Adrenal gland (tissue), 12 donors: ENCODE data around the gene CUEDC1. TPM values are rescaled to one million over a fixed set of nuclear protein-coding genes. Genes with fewer than 3 reads are reported as not detected.

Source experiments
- DNase-seq, 7 donors: peaks; one replicate each; pipeline ENCODE4 v3.0.0-alpha.2; 2019 to 2020
- H3K27ac ChIP-seq, 5 donors: fragments of 200-600 bp; sonication (generic) in 4 of 5; 1 replicate in 3 of 5; 2 replicates in 2 of 5; pipeline versions ENCODE4 v1.5.1 to v1.8.0; 2016 to 2020; ENCODE audit warnings: mild to moderate bottlenecking in 1 of 5
- H3K27me3 ChIP-seq: fragments of 200-600 bp; 2 replicates; pipeline ENCODE4 v1.8.0; 2021
- H3K36me3 ChIP-seq, 2 donors: fragments of 200-600 bp; replicated peaks in 1 of 2; 1 replicate in 1 of 2; 2 replicates in 1 of 2; pipeline versions ENCODE4 v1.5.1 to v1.8.0; 2018 to 2022
- H3K4me1 ChIP-seq, 2 donors: fragments of 200-600 bp; replicated peaks in 1 of 2; 1 replicate in 1 of 2; 2 replicates in 1 of 2; pipeline versions ENCODE4 v1.5.1 to v1.8.0; 2018 to 2021
- H3K4me3 ChIP-seq, 4 donors: fragments of 200-600 bp; sonication (generic) in 3 of 4; one replicate each; pipeline ENCODE4 v1.5.1; 2016 to 2018
- H3K9me3 ChIP-seq, 3 donors: fragments of 200-600 bp; sonication (generic) in 1 of 3; replicated peaks in 1 of 3; 1 replicate in 2 of 3; 2 replicates in 1 of 3; pipeline versions ENCODE4 v1.5.1 to v1.8.0; 2016 to 2021
- POLR2A ChIP-seq, 2 donors: fragments of 450-650 bp; IDR thresholded peaks; one replicate each; pipeline ENCODE4 v1.6.1; 2017; ENCODE audit warnings: antibody characterized with exemption in 2 of 2, mild to moderate bottlenecking in 2 of 2, moderate library complexity in 1 of 2
- WGBS, 4 donors: extraction: QIAGEN DNeasy Blood & Tissue Kit in 2 of 4; methylation state at CpG; one replicate each; pipeline versions ENCODE4 v1.1.5 to v1.1.7; 2013 to 2017; 5-methylcytosine and 5-hydroxymethylcytosine counted together
- intact Hi-C, 2 donors: fragments of 100-400 bp; cut with DNase I; formaldehyde crosslinking; loops; one replicate each; pipeline versions ENCODE4 v1.14.1 to v1.15.0; 2022 to 2023
- polyA plus RNA-seq, 3 donors: library from polyadenylated mRNA; stranded (reverse); fragments of 200-250 nt in 2 of 3; fragments of 350-450 nt in 1 of 3; fragmentation: Illumina TruSeq in 1 of 3; extraction: RNeasy Lipid Tissue Mini Kit (QIAGEN cat#74804) in 1 of 3; gene quantifications; one replicate each; pipeline ENCODE4 v1.2.3, GENCODE V29; 2013 to 2014
- total RNA-seq, 9 donors: library from RNA; depleted of rRNA in 4 of 9; stranded (reverse); fragments of >200 nt in 4 of 9; fragments of 120-200 nt in 1 of 9; fragmentation: NEBNext Ultra II Directional in 1 of 9; extraction: Animal tissue kit (Norgen Biotek cat#: 25700) in 1 of 9; gene quantifications; one replicate each; pipeline versions ENCODE4 v1.1.0 to v1.2.4, GENCODE V29; 2013 to 2023
- TF ChIP-seq, protein P1 (sequence below), 6 experiments: fragments of 450-650 bp in 4 of 6; fragments of 200-600 bp in 2 of 6; sonication (generic) in 1 of 6; IDR thresholded peaks; 1 replicate in 5 of 6; 2 replicates in 1 of 6; pipeline versions ENCODE4 v1.5.1 to v1.8.0; 2016 to 2021; ENCODE audit warnings: antibody characterized with exemption in 6 of 6, mild to moderate bottlenecking in 2 of 6, moderate library complexity in 1 of 6
- donor health status: healthy with polysubstance abuse.
- donor health status: Bipolar disorder and iron deficiency.
- donor health status: DM: yes; HTN: yes; CAD: no.
- donor health status: DM: no; HTN: no; CAD: no.
- donor health status: DM: no; HTN: no; CAD: no.
- donor health status: DM: yes; HTN: yes; CAD: no.

CUEDC1 gene
- total and polyA plus RNA-seq, 12 donors = 9.4 to 47.3 (median 39.0) TPM

DNA sequence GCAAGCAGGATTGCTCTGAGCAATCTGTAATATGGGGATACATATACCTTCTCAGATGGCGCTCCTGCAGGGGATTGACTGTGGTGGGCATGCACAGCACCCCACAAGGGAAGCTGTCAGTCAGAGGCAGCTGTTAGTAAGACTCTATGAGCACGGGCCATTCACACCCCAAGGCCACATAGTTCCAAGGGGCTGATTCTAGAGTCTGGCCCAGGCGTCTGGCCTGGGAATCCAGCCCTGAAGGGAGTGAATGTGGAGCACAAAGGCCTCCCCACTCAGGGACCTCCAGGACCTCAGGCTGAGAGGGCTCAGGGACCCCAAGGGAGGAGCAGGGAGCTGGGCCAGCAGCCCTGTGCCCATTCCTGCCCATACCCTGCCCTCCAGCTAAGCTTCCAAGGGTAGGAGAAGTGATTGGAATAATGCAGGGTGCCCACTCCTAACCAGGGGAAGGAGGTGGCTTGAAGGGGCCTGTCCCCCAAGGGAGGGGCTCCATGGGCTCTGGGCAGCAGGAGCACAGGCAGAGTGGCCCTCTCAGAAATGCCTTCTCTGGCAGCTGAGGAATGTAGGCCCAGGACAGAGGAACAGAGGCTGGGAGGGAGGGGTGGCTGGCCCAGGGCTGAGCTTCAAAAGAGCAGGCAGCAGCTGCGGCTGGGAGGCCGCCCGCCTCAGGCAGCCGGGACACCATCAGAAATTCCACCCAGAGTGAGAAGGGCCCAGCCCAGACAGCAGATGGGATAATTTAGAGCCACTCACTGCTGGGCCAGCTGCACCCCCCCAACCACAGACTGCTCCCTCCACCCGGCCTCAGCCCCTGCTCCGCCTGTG lies 56.5 kb downstream of the CUEDC1 start:
- WGBS, 4 donors = 29 to 75% (median 43%) methylated on average over 3 to 9 of the region's 9 CpGs
- H3K4me3 ChIP-seq = no peak overlapping the region
- intact Hi-C loops = no loop called here
- peaks cover 48 to 73% of the 10 kb centered on the region in 2 donors for H3K4me1 ChIP-seq
- TF ChIP-seq, protein P1, sequence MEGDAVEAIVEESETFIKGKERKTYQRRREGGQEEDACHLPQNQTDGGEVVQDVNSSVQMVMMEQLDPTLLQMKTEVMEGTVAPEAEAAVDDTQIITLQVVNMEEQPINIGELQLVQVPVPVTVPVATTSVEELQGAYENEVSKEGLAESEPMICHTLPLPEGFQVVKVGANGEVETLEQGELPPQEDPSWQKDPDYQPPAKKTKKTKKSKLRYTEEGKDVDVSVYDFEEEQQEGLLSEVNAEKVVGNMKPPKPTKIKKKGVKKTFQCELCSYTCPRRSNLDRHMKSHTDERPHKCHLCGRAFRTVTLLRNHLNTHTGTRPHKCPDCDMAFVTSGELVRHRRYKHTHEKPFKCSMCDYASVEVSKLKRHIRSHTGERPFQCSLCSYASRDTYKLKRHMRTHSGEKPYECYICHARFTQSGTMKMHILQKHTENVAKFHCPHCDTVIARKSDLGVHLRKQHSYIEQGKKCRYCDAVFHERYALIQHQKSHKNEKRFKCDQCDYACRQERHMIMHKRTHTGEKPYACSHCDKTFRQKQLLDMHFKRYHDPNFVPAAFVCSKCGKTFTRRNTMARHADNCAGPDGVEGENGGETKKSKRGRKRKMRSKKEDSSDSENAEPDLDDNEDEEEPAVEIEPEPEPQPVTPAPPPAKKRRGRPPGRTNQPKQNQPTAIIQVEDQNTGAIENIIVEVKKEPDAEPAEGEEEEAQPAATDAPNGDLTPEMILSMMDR (IDR thresholded peaks at IDR 0.05) = no peak
- TF ChIP-seq POLR2A (IDR thresholded peaks at IDR 0.05) = peak in 1 of 2 donors; percentile 57
- no peaks in the 10 kb centered on the region for H3K9me3 ChIP-seq
- H3K27ac ChIP-seq = peak overlapping the region; percentile 24 to 92 (median 82)
- H3K27me3 ChIP-seq = no peaks in the 10 kb centered on the region
- H3K36me3 ChIP-seq = no peaks in the 10 kb centered on the region
- DNase-seq = peak in 6 of 7 donors; percentile 67 to 87 (median 80)

DNA sequence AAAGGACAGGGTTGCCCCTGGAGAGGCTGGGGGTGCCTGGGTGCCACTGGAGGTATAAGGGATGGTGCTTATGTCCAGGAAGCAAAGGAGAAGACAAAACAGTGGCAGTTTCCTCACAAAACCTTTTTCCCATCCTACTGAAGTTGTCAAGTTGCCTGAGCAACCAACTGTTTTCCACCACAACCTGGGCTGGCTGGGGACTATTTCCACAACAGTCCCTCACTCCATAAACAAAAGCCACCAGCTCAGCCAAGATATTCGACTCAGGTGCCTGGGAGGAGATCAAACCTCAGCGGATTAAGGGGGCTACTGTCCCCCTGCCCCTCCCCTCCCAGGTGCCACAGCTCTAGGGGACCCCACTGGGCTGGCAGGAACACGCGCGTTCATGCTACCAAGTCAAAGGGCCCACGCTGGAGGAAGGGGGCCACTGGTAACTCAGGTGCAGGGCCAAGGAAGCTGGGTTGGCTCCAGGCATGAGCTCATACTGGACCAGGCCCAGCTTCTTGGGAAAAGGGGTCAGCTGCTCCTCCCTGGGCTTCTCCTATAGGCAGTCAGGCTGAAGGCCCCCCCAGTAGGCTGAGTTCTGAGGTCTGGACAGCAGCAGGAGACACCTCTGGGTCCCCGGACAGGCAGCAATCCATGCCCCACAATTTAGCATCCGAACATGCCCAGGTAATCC lies 59.7 kb downstream of the CUEDC1 start:
- Histone ChIP-seq H3K4me3 (no peak overlapping the region), H3K9me3 (no peaks in the 10 kb centered on the region), H3K27ac (peak overlapping the region; percentile 93 to 99 (median 99)), H3K27me3 (no peaks in the 10 kb centered on the region), H3K4me1 (peaks cover 65 to 80% of the 10 kb centered on the region in 2 donors), H3K36me3 (no peaks in the 10 kb centered on the region)
- WGBS, 4 donors = 79 to 89% (median 83%) methylated on average over 4 to 8 of the region's 8 CpGs
- DNase-seq = no peak
- intact Hi-C loops = no loop called here
- no peak for TF ChIP-seq POLR2A (IDR thresholded peaks at IDR 0.05)
- TF ChIP-seq, protein P1 (IDR thresholded peaks at IDR 0.05) = no peak

DNA sequence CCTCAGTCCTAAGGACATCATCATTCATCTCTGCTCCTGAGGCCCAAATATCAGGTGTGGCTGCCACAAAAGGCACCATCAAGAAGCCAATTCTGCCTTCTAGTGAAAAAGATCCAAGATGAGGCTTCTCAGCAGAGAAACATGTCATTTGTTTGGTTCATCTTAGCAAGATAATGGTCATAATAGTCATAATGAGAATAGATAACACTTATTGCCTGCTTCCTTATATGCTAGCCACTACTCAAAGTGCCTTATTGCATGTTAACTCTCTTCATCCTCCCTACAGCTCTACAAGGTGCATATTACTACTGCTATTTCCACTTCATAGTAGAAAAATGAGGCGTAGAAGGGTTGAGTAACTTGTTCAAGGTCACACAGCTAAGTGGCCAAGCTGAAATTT lies 60.4 kb downstream of the CUEDC1 start:
- Histone ChIP-seq H3K9me3 (no peaks in the 10 kb centered on the region), H3K27me3 (no peaks in the 10 kb centered on the region), H3K4me3 (no peak overlapping the region), H3K27ac (peak overlapping the region; percentile 93 to 99 (median 99)), H3K4me1 (peaks cover 67 to 80% of the 10 kb centered on the region in 2 donors), H3K36me3 (no peaks in the 10 kb centered on the region)
- intact Hi-C loops = no loop called here
- 46 to 71% (median 53%) methylated on average over 1 of the region's 1 CpG for WGBS, 4 donors
- DNase-seq = no peak
- no peak for TF ChIP-seq POLR2A (IDR thresholded peaks at IDR 0.05)
- TF ChIP-seq, protein P1 (IDR thresholded peaks at IDR 0.05) = no peak

DNA sequence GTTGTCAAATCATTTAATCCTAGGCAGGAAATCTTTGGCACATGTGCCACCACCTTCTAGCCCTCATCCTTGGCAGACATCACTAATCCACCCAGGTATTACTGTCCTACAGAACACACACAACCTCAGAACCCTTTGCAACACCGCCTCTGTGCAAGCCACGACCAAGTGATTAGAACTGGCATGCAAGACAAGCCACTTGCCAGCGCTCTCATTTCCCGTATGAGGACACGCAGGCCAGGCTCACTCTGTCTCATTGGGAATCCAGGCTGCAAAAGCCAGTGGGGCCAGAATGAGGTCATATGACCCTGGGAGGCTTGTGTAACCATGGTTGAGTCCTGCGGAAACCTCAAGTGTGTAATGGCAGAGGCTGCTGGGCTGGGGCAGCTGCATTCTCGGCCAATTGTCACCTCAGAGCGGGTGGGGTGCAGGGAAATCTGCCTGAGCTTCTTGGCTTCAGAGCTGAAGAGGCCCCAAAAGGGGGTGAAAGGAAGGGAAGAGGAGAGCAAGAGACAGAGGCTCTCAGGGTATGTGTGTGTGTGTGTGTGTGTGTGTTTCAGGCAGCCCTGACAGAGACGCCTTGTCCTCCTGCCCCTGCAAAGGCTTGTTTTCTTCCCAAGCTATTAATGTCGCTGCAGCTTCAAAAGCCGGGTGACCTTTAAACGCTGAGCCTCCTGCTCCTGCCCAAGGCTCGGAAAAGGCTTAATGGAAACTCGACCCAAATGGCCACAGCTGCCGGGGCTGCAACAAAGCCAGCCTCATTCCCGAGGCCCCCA lies 62.2 kb downstream of the CUEDC1 start:
- no peaks in the 10 kb centered on the region for H3K36me3 ChIP-seq
- H3K4me1 ChIP-seq = peaks cover 62 to 78% of the 10 kb centered on the region in 2 donors
- 3 to 7% (median 5%) methylated on average over 8 to 16 of the region's 16 CpGs for WGBS, 4 donors
- H3K27ac ChIP-seq = peak overlapping the region; percentile 93 to 99 (median 99)
- H3K4me3 ChIP-seq = peak overlapping the region in 2 of 4 donors; percentile 21 to 48
- no peaks in the 10 kb centered on the region for H3K27me3 ChIP-seq
- intact Hi-C loops = no loop called here
- TF ChIP-seq, protein P1 (IDR thresholded peaks at IDR 0.05) = peak in 2 of 6 experiments; percentile 14 to 29
- TF ChIP-seq POLR2A (IDR thresholded peaks at IDR 0.05) = peak; percentile 40 to 95
- H3K9me3 ChIP-seq = no peaks in the 10 kb centered on the region
- peak; percentile 91 to 99 (median 98) for DNase-seq
